Fibroblast of lung (primary cell): ENCODE data around the gene PDZD2.

Source experiments
- EZH2 ChIP-seq: IDR thresholded peaks from 2 replicates; pipeline ENCODE4 v1.5.1; 2012; ENCODE audit warnings: low read length, control low read depth, mild to moderate bottlenecking; ENCODE audit errors: missing control alignments
- TF ChIP-seq, protein P1 (sequence below), 2 donors: IDR thresholded peaks in 1 of 2; conservative IDR thresholded peaks in 1 of 2; 1 replicate in 1 of 2; 2 replicates in 1 of 2; pipeline ENCODE4 v1.5.1; 2011 to 2012; ENCODE audit warnings: low read length in 2 of 2, control low read depth in 1 of 2, inconsistent platforms in 1 of 2, low read depth in 1 of 2, mild to moderate bottlenecking in 1 of 2

DNA sequence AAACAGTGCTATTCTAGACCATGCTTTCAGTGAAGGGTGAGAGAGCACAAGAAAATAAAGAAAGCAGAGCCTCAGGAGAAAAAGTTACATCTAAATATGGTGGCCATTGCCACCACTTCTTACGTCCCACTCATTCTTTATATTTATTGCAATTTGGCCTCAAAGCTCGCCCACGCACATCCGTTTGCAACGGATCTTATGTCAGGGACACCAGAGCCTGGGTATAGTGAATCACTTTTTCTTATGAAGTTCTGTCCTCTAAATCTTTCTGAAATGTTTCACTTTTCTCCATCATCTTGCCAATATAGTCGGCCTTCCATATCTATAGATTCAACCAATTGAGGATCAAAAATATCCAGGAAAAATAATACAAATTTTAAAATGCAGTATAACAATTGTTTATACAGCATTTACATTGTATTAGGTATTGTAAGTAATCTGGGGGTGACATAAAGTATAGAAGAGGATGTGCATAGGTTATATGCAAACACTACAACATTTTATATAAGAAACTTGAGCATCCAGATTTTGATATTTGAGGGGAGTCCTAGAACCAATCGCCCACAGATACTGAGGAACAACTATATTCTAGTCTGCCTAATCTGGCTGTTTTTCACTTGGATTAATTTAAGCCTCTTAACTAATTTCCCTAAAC is 500.0 kb downstream of the PDZD2 start:
- TF ChIP-seq EZH2: no peak
- TF ChIP-seq, protein P1, sequence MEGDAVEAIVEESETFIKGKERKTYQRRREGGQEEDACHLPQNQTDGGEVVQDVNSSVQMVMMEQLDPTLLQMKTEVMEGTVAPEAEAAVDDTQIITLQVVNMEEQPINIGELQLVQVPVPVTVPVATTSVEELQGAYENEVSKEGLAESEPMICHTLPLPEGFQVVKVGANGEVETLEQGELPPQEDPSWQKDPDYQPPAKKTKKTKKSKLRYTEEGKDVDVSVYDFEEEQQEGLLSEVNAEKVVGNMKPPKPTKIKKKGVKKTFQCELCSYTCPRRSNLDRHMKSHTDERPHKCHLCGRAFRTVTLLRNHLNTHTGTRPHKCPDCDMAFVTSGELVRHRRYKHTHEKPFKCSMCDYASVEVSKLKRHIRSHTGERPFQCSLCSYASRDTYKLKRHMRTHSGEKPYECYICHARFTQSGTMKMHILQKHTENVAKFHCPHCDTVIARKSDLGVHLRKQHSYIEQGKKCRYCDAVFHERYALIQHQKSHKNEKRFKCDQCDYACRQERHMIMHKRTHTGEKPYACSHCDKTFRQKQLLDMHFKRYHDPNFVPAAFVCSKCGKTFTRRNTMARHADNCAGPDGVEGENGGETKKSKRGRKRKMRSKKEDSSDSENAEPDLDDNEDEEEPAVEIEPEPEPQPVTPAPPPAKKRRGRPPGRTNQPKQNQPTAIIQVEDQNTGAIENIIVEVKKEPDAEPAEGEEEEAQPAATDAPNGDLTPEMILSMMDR (conservative IDR thresholded peaks at IDR 0.05 in 1 of 2, IDR thresholded peaks at IDR 0.05 in 1 of 2; ENCODE audit: low read depth in 1 of 2, low read length in 2 of 2): no peak
